Activated CD4-positive, alpha-beta T cell treated with anti-CD3 and anti-CD28 coated beads, Interleukin-2, amount 50 U/mL, for 16 hours (primary cell): ENCODE results near the gene RAD23A.
"Not testable (repeated sequence)": the region's sequence is repeated elsewhere in the genome, so short reads cannot be mapped to it uniquely, and the experiment has no call there.

Experiments used
- DNase-seq: peaks from one replicate; pipeline ENCODE4 v3.0.0-alpha.2; 2020

Gene RAD23A

GRCh38 chr19:12955996-12956395 is 10.3 kb downstream of the RAD23A start:
- no peak for DNase-seq

GRCh38 chr19:12956446-12957388 is 11.1 kb downstream of the RAD23A start, which contains the start of gene GADD45GIP1:
Gene GADD45GIP1, minus strand, starts transcription at chr19:12957223. Its CDS starts 11 bp downstream, at chr19:12957212.
- peak; percentile 89 for DNase-seq

GRCh38 chr19:12957389-12957952 is 11.8 kb downstream of the RAD23A start:
- not testable (repeated sequence) for DNase-seq

- DNase-seq = no peak
Measured at GRCh38 chr19:12959481-12959880, 13.8 kb downstream of the RAD23A start.

- peak; percentile 90 for DNase-seq
Measured at GRCh38 chr19:12965017-12965811, 19.6 kb downstream of the RAD23A start.

GRCh38 chr19:12965812-12966135 is 20.1 kb downstream of the RAD23A start:
- no peak for DNase-seq

GRCh38 chr19:12967907-12968306 is 22.2 kb downstream of the RAD23A start:
- no peak for DNase-seq

GRCh38 chr19:12969292-12969988 is 23.8 kb downstream of the RAD23A start, which contains the start of gene DAND5:
Gene DAND5, plus strand, starts transcription at chr19:12969576. Its CDS starts 85 bp downstream, at chr19:12969661.
- DNase-seq = no peak

- no peak for DNase-seq
Measured at GRCh38 chr19:12970070-12970820, 24.6 kb downstream of the RAD23A start.

GRCh38 chr19:12973236-12973635 is 27.6 kb downstream of the RAD23A start:
- DNase-seq = no peak

GRCh38 chr19:12974301-12975220 is 28.9 kb downstream of the RAD23A start:
- DNase-seq = no peak

- DNase-seq = no peak
Measured at GRCh38 chr19:12975221-12975741, 29.6 kb downstream of the RAD23A start.

GRCh38 chr19:12976109-12976508 is 30.4 kb downstream of the RAD23A start:
- DNase-seq = not testable (repeated sequence)

- DNase-seq = no peak
Measured at GRCh38 chr19:12979974-12980373, 34.3 kb downstream of the RAD23A start.

GRCh38 chr19:12982648-12983047 is 37.0 kb downstream of the RAD23A start:
- no peak for DNase-seq

- no peak for DNase-seq
Measured at GRCh38 chr19:12983091-12983490, 37.4 kb downstream of the RAD23A start.

- peak; percentile 74 for DNase-seq
Measured at GRCh38 chr19:12983542-12984142, 38.0 kb downstream of the RAD23A start.

GRCh38 chr19:12984143-12984627 is 38.5 kb downstream of the RAD23A start:
- no peak for DNase-seq

GRCh38 chr19:12984683-12985048 is 39.0 kb downstream of the RAD23A start:
- no peak for DNase-seq
